ENCODE data around the gene AMFR. TPM values are rescaled to one million over a fixed set of nuclear protein-coding genes. Genes with fewer than 3 reads are reported as not detected.

The AMFR gene
- total RNA-seq, 1 donor from 2014 or later: 136 TPM

DNA sequence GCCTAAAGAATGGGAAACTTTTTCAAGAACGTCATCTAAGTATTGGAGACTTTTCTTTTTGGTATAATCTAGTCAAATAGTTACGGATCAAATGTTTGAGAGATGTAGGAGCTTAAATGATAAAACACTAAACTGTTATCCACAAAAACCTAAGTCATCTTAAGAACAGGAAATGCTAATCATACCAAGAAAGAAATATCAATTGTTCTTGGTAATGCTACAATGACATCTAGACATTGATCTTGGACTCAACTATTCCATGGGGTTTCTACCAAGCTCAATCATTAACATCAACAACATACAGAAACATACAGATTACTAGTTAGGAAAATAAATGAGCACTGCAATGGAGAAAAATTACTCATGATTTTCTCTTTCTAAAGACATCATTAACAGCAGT, 21.9 kb upstream of the AMFR start:
- Mint-ChIP-seq H3K4me3 (ENCODE audit: unreplicated experiment) (no peak overlapping the region), H3K9me3 (ENCODE audit: unreplicated experiment) (no peaks in the 10 kb centered on the region), H3K36me3 (ENCODE audit: unreplicated experiment) (peaks cover 13% of the 10 kb centered on the region), H3K27ac (ENCODE audit: unreplicated experiment) (no peak overlapping the region), H3K27me3 (ENCODE audit: unreplicated experiment) (no peaks in the 10 kb centered on the region), H3K4me1 (ENCODE audit: unreplicated experiment) (peaks cover 28% of the 10 kb centered on the region)
- no peak for DNase-seq (ENCODE audit: extremely low spot score, unreplicated experiment)
- TF ChIP-seq CTCF (IDR thresholded peaks at IDR 0.05): no peak

- DNase-seq (ENCODE audit: extremely low spot score, unreplicated experiment): no peak
- Mint-ChIP-seq H3K27me3 (ENCODE audit: unreplicated experiment) (no peaks in the 10 kb centered on the region), H3K4me3 (ENCODE audit: unreplicated experiment) (no peak overlapping the region), H3K4me1 (ENCODE audit: unreplicated experiment) (peaks cover 14% of the 10 kb centered on the region), H3K27ac (ENCODE audit: unreplicated experiment) (no peak overlapping the region), H3K36me3 (ENCODE audit: unreplicated experiment) (peaks cover 48% of the 10 kb centered on the region), H3K9me3 (ENCODE audit: unreplicated experiment) (no peaks in the 10 kb centered on the region)
- no peak for TF ChIP-seq CTCF (IDR thresholded peaks at IDR 0.05)
Measured at GRCh38 chr16:56438038-56438437, 12.7 kb upstream of the AMFR start.

DNA sequence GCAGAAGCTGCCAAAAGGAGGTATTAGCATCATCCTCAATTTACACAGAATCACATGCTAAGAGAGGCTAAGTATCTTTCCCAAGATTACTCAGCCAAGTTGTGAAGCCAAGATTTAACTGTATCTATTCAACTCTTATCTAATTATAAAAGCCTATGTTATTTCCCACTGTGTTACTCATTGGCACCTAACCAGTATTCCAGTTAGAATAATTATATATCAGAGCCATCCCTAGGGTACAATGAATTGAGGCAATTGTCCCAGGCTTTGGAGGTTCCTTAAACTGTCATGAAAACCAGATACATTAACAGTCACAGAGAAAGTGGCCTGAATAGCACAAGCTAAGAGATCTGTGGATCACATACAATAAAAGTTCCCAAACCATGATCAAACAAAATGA, 10.9 kb upstream of the AMFR start:
- Mint-ChIP-seq H3K36me3 (ENCODE audit: unreplicated experiment) (peaks cover 44% of the 10 kb centered on the region), H3K4me1 (ENCODE audit: unreplicated experiment) (peaks cover 11% of the 10 kb centered on the region), H3K27me3 (ENCODE audit: unreplicated experiment) (no peaks in the 10 kb centered on the region), H3K4me3 (ENCODE audit: unreplicated experiment) (no peak overlapping the region), H3K9me3 (ENCODE audit: unreplicated experiment) (no peaks in the 10 kb centered on the region), H3K27ac (ENCODE audit: unreplicated experiment) (no peak overlapping the region)
- no peak for DNase-seq (ENCODE audit: extremely low spot score, unreplicated experiment)
- no peak for TF ChIP-seq CTCF (IDR thresholded peaks at IDR 0.05)

- no peak for DNase-seq (ENCODE audit: extremely low spot score, unreplicated experiment)
Measured at GRCh38 chr16:56428091-56428490, 2.7 kb upstream of the AMFR start.

DNA sequence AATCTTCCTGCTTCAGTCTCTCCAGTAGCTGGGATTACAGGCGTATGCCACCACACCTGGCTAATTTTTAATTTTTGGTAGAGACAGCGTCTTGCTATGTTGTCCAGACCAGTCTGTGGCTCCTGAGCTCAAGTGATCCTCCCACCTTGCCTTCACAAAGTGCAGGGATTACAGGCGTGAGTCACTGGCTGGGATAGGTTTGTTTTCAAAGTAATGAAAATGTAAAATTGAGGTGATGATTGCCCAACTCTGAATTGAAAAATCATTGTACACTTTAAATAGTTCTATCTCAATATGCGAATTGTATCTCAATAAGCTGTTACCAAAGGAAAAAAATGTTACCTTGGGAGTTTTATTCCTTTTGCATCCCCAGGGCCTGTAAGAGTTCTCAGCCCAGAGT, 1.2 kb upstream of the AMFR start:
- H3K9me3 Mint-ChIP-seq (ENCODE audit: unreplicated experiment): no peaks in the 10 kb centered on the region
- no peaks in the 10 kb centered on the region for H3K27me3 Mint-ChIP-seq (ENCODE audit: unreplicated experiment)
- peak overlapping the region; percentile 40 for H3K4me3 Mint-ChIP-seq (ENCODE audit: unreplicated experiment)
- no peak overlapping the region for H3K27ac Mint-ChIP-seq (ENCODE audit: unreplicated experiment)
- no peak for DNase-seq (ENCODE audit: extremely low spot score, unreplicated experiment)
- peaks cover 33% of the 10 kb centered on the region for H3K4me1 Mint-ChIP-seq (ENCODE audit: unreplicated experiment)
- H3K36me3 Mint-ChIP-seq (ENCODE audit: unreplicated experiment): peaks cover 8% of the 10 kb centered on the region
- TF ChIP-seq CTCF (IDR thresholded peaks at IDR 0.05): no peak

More at GRCh38 chr16:56428091-56428490, 2.7 kb upstream of the AMFR start:
- Mint-ChIP-seq H3K27me3 (ENCODE audit: unreplicated experiment) (no peaks in the 10 kb centered on the region), H3K9me3 (ENCODE audit: unreplicated experiment) (no peaks in the 10 kb centered on the region), H3K27ac (ENCODE audit: unreplicated experiment) (no peak overlapping the region), H3K4me1 (ENCODE audit: unreplicated experiment) (peaks cover 18% of the 10 kb centered on the region), H3K4me3 (ENCODE audit: unreplicated experiment) (no peak overlapping the region), H3K36me3 (ENCODE audit: unreplicated experiment) (peaks cover 16% of the 10 kb centered on the region)
- TF ChIP-seq CTCF (IDR thresholded peaks at IDR 0.05): no peak

Data from osteocyte (in vitro differentiated cells).